ENCODE results near the gene SURF4. TPM values are rescaled to one million over a fixed set of nuclear protein-coding genes. Genes with fewer than 3 reads are reported as not detected.
A peak's percentile ranks its signal among the peaks of the same experiment; 100 is the strongest.

SURF4 gene
- total and polyA plus RNA-seq, 2 of the 13 experiments (the other 11 are each of a cell fraction or from before 2014, with no cell fraction given), result 220 to 265 TPM

- TF ChIP-seq PCBP2 (optimal IDR thresholded peaks at IDR 0.05; ENCODE audit: low read depth, low read length, poor library complexity, severe bottlenecking) (no peak), ZNF292 (CRISPR knock-in tag; IDR thresholded peaks at IDR 0.05; ENCODE audit: borderline replicate concordance, low read depth) (no peak), KLF15 (CRISPR knock-in tag; IDR thresholded peaks at IDR 0.05; ENCODE audit: borderline replicate concordance) (no peak), ZNF280D (CRISPR knock-in tag; IDR thresholded peaks at IDR 0.05) (no peak), ZNF207 (IDR thresholded peaks at IDR 0.05; ENCODE audit: borderline replicate concordance) (no peak), GZF1 (CRISPR knock-in tag; IDR thresholded peaks at IDR 0.05) (no peak), ZNF282 (IDR thresholded peaks at IDR 0.05; ENCODE audit: partially characterized antibody) (no peak), BCL6 (CRISPR knock-in tag; IDR thresholded peaks at IDR 0.05) (no peak), ZNF564 (CRISPR knock-in tag; IDR thresholded peaks at IDR 0.05) (no peak), ZNF367 (CRISPR knock-in tag; IDR thresholded peaks at IDR 0.05; ENCODE audit: borderline replicate concordance) (no peak), ZNF496 (CRISPR knock-in tag; IDR thresholded peaks at IDR 0.05; ENCODE audit: insufficient replicate concordance) (no peak), ZKSCAN8 (CRISPR knock-in tag; IDR thresholded peaks at IDR 0.05; ENCODE audit: borderline replicate concordance) (no peak), ZNF264 (CRISPR knock-in tag; IDR thresholded peaks at IDR 0.05) (0 out of 2 replicates have a peak, but pooled peaks have one; percentile 44), RBAK (CRISPR knock-in tag; IDR thresholded peaks at IDR 0.05) (no peak), HDAC6 (IDR thresholded peaks at IDR 0.05; ENCODE audit: low read depth, low read length) (no peak), ZNF776 (CRISPR knock-in tag; IDR thresholded peaks at IDR 0.05) (no peak), ZFP82 (CRISPR knock-in tag; IDR thresholded peaks at IDR 0.05; ENCODE audit: borderline replicate concordance) (no peak), SIN3A (IDR thresholded peaks at IDR 0.05; ENCODE audit: borderline replicate concordance, low read depth, low read length) (no peak; the same call in 1 of the 2 replicates), TFE3 (CRISPR knock-in tag; IDR thresholded peaks at IDR 0.05) (no peak), MAFF (IDR thresholded peaks at IDR 0.05; ENCODE audit: low read depth, low read length) (no peak), PTBP1 (IDR thresholded peaks at IDR 0.05; ENCODE audit: low read depth, low read length, poor library complexity, severe bottlenecking) (no peak), KDM2A (CRISPR knock-in tag; IDR thresholded peaks at IDR 0.05; ENCODE audit: borderline replicate concordance, low read depth) (0 out of 2 replicates have a peak, but pooled peaks have one; percentile 12), SNAPC5 (CRISPR knock-in tag; IDR thresholded peaks at IDR 0.05; ENCODE audit: borderline replicate concordance) (no peak), ZNF7 (CRISPR knock-in tag; IDR thresholded peaks at IDR 0.05) (no peak), ZBTB44 (CRISPR knock-in tag; IDR thresholded peaks at IDR 0.05) (no peak)
These were observed 640 bp downstream of the SURF4 start (continued) for GRCh38 chr9:133375116-133375723.
